Measurements from ENCODE around the gene GPC5.

The GPC5 gene

DNA sequence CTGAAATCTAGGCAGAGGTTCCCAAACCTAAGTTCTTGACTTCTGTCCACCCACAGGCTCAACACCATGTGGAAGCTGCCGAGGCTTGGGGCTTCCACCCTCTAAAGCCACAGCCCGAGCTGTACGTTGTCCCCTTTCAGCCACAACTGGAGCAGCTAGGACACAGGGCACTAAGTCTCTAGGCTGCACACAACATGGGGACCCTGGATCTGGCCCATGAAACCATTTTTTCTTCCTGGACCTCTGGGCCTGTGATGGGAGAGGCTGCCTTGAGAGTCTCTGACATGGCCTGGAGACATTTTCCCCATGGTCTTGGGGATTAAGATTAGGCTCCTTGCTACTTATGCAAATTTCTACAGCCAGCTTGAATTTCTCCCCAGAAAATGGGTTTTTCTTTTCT, 118.4 kb downstream of the GPC5 start:
- TF ChIP-seq, protein P1, sequence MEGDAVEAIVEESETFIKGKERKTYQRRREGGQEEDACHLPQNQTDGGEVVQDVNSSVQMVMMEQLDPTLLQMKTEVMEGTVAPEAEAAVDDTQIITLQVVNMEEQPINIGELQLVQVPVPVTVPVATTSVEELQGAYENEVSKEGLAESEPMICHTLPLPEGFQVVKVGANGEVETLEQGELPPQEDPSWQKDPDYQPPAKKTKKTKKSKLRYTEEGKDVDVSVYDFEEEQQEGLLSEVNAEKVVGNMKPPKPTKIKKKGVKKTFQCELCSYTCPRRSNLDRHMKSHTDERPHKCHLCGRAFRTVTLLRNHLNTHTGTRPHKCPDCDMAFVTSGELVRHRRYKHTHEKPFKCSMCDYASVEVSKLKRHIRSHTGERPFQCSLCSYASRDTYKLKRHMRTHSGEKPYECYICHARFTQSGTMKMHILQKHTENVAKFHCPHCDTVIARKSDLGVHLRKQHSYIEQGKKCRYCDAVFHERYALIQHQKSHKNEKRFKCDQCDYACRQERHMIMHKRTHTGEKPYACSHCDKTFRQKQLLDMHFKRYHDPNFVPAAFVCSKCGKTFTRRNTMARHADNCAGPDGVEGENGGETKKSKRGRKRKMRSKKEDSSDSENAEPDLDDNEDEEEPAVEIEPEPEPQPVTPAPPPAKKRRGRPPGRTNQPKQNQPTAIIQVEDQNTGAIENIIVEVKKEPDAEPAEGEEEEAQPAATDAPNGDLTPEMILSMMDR (IDR thresholded peaks at IDR 0.05; ENCODE audit: low read depth, low read length): no peak

DNA sequence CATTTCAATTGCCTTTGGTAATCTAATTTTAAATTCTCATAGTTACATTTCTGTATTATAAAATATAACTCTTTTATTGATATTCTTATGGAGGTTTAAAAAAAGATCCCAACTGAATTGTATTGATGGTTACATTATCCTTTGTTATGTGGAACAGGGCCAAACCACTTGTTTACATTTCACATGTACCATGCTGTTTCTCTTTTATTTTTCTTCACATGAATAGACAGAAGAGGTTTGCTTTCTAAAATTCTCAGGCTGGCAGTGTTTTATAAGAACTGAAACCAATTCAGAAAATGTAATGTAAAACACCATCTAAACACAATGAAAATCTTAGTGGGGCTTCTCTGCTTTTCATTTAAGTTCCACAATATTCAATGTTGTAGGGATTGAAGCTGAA, 122.5 kb downstream of the GPC5 start:
- DNase-seq (ENCODE audit: extremely low read depth, low read depth): no peak
- TF ChIP-seq, protein P1 (IDR thresholded peaks at IDR 0.05; ENCODE audit: low read depth, low read length): no peak

More for the DNA sequence above, 118.4 kb downstream of the GPC5 start:
- DNase-seq (ENCODE audit: extremely low read depth, low read depth): no peak

DNA sequence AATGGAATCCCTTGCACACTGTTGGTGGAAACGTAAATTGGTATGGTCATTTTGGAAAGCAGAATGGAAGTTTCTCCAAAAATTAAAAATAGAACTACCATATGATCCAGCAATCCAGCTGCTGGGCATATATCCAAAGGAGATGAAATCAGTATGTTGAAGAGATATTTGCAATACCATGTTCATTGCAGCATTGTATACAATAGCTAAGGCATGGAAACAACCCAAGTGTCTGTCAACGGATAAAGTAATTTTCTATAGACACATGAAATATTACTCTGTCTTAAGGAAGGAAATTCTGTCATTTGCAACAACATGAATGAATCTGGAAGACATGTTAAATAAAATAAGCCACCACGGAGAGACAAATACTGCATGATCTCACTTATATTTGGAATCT, 124.7 kb downstream of the GPC5 start:
- DNase-seq (ENCODE audit: extremely low read depth, low read depth): no peak
- TF ChIP-seq, protein P1 (IDR thresholded peaks at IDR 0.05; ENCODE audit: low read depth, low read length): no peak

DNA sequence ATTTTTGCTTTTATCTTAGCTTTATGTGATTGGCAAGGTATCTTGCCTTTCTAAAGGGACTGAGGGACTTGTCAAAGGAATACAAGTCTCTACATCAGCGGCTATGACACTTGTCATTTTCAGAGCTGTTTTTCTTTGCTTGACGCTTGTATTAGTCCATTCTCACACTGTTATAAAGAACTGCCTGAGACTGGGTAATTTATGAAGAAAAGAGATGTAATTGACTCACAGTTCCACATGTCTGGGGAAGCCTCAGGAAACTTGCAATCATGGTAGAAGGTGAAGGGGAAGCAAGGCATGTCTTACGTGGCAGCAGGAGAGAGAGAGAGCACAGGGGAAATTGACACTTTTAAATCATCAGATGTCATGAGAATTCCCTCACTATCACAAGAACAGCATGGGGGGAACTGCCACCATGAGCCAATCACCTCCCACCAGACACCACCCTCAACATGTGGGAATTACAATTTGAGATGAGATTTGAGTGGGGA, 128.2 kb downstream of the GPC5 start:
- DNase-seq (ENCODE audit: extremely low read depth, low read depth): no peak
- TF ChIP-seq, protein P1 (IDR thresholded peaks at IDR 0.05; ENCODE audit: low read depth, low read length): no peak

DNA sequence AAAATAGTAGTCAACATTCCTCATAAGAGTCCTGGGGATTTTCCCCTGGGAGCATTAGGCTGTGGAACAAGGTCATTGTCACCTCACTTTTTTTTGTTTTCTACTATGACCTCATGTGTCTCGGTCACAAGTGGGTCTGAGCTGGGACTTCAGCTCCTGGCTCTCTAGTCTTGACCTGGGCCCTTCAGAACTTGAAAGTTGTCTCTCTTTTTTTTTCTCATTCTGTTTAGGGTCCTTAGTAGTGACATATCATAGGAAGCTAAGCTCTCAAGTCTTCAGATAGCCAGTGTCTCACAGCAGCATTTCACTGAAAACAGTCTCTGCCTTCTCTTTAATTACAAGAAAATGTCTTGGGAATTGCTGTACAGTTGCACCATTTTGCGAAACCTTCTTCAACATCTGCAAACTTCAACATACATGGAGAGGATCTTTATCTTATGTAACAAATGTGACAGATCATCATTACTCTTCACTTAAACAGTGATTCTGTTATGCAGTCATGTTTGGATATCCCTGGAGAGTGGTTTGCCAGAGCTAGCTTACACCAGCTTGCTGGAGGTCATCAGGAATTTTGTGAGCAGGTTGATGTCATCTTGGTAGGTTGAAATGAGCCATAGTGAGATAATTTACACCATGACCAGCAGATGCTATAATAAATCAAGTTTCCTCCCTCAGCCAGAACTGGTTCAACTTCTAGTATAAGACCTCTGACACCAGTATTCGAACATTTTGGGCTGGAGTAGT, 131.5 kb downstream of the GPC5 start:
- DNase-seq (ENCODE audit: extremely low read depth, low read depth): no peak
- TF ChIP-seq, protein P1 (IDR thresholded peaks at IDR 0.05; ENCODE audit: low read depth, low read length): no peak

DNA sequence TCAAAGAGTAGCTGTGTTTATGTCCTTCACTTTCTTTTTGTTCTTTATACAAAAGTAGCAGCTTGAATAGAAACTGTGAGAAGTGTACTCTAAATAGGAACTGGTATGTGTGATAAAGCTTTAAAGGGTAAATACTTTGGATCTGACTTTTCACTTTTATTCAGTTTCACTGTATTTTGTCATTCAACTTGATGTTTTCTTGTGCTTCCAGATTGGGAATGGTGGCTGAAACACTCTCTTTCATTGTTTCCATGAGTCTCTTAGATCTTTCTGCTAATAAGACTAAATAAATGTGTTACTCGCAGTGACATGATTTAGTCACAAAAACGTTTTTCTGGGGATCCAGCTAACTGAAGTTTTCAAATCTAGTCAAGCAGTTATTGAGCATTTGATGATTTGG, 133.2 kb downstream of the GPC5 start:
- TF ChIP-seq, protein P1 (IDR thresholded peaks at IDR 0.05; ENCODE audit: low read depth, low read length): no peak
- no peak for DNase-seq (ENCODE audit: extremely low read depth, low read depth)

DNA sequence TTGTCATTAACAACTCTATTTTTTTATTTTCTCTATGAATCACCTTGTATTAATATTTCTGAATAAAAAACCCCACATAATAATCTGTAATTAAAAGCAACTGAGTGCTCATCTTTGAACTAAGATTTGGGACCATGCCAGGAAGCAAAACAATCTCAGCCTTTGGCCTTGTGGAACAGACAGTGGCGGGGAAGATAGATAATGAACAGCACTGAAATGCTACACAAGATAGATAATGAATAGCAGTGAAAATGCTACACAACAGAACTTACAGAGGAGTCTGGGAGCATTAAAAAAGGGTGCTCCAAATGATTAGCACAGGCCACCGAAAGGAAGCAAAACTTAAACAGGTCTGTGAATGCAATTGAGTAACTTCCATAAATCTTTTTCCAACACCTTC, 134.9 kb downstream of the GPC5 start:
- DNase-seq (ENCODE audit: extremely low read depth, low read depth): no peak
- TF ChIP-seq, protein P1 (IDR thresholded peaks at IDR 0.05; ENCODE audit: low read depth, low read length): no peak

Data from AG09319 (cell line).